Erythroblast (primary cell): ENCODE data around the gene MIP.

Source experiments
- GATA1 ChIP-seq: IDR thresholded peaks from 2 replicates; pipeline ENCODE4 v1.6.1; 2011; ENCODE audit warnings: low read depth, mild to moderate bottlenecking, control low read depth, low read length, moderate library complexity
- POLR2A ChIP-seq: IDR thresholded peaks from 2 replicates; pipeline ENCODE4 v1.6.1; 2011; ENCODE audit warnings: mild to moderate bottlenecking, low read length

GRCh38 chr12:56457817-56458216 lies 3.4 kb upstream of the MIP start:
- no peak for TF ChIP-seq POLR2A
- TF ChIP-seq GATA1: no peak
